Astrocyte (in vitro differentiated cells and primary cell): ENCODE data around the gene CNGA1. TPM values are rescaled to one million over a fixed set of nuclear protein-coding genes. Genes with fewer than 3 reads are reported as not detected.

Experiments
- DNase-seq: peaks from one replicate; pipeline ENCODE4 v3.0.0-alpha.2; 2010; ENCODE audit warnings: low read depth
- FAIRE-seq: peaks from 2 replicates; lab custom pipeline; 2011; peaks lifted over from hg19 to GRCh38; lab: Jason Lieb, UNC
- H2AFZ ChIP-seq: 2 replicates; pipeline ENCODE4 v1.6.0; 2012; ENCODE audit warnings: low read depth, low read length, inconsistent platforms
- H3K27ac ChIP-seq: 2 replicates; pipeline ENCODE4 v1.5.1; 2011; ENCODE audit warnings: low read depth, low read length, inconsistent platforms
- H3K27me3 ChIP-seq: 2 replicates; pipeline ENCODE4 v1.6.0; 2011; ENCODE audit warnings: low read length, inconsistent platforms; ENCODE audit not compliant: insufficient read depth
- H3K36me3 ChIP-seq: 2 replicates; pipeline ENCODE4 v1.5.1; 2011; ENCODE audit warnings: low read length, inconsistent platforms; ENCODE audit not compliant: insufficient read depth
- H3K4me1 ChIP-seq: 2 replicates; pipeline ENCODE4 v1.5.1; 2011; ENCODE audit warnings: low read length, inconsistent platforms; ENCODE audit not compliant: insufficient read depth
- H3K4me2 ChIP-seq: 2 replicates; pipeline ENCODE4 v1.6.0; 2012; ENCODE audit warnings: low read length, inconsistent platforms
- H3K4me3 ChIP-seq: 2 replicates; pipeline ENCODE4 v1.5.1; 2011; ENCODE audit warnings: low read depth, mild to moderate bottlenecking, low read length, inconsistent platforms; ENCODE audit not compliant: insufficient read depth
- H3K79me2 ChIP-seq: 2 replicates; pipeline ENCODE4 v1.6.0; 2012; ENCODE audit warnings: mild to moderate bottlenecking, low read length, inconsistent platforms; ENCODE audit not compliant: insufficient read depth
- H3K9ac ChIP-seq: 2 replicates; pipeline ENCODE4 v1.6.0; 2012; ENCODE audit warnings: mild to moderate bottlenecking, low read length, inconsistent platforms
- H3K9me3 ChIP-seq: 2 replicates; pipeline ENCODE4 v1.5.1; 2012; ENCODE audit warnings: low read depth, mild to moderate bottlenecking, low read length, inconsistent platforms; ENCODE audit not compliant: insufficient read depth
- H4K20me1 ChIP-seq: 2 replicates; pipeline ENCODE4 v1.6.0; 2012; ENCODE audit warnings: low read length, inconsistent platforms; ENCODE audit not compliant: insufficient read depth
- H3K27ac Mint-ChIP-seq: one replicate; pipeline ENCODE4 v1.8.0; 2021; ENCODE audit warnings: mild to moderate bottlenecking, mixed read lengths; ENCODE audit not compliant: unreplicated experiment
- H3K27me3 Mint-ChIP-seq: one replicate; pipeline ENCODE4 v1.8.0; 2021; ENCODE audit warnings: low read depth, mixed read lengths; ENCODE audit not compliant: unreplicated experiment
- H3K36me3 Mint-ChIP-seq: one replicate; pipeline ENCODE4 v1.8.0; 2021; ENCODE audit warnings: low read depth, mixed read lengths; ENCODE audit not compliant: unreplicated experiment
- H3K4me1 Mint-ChIP-seq: one replicate; pipeline ENCODE4 v1.8.0; 2021; ENCODE audit warnings: low read depth, mixed read lengths; ENCODE audit not compliant: unreplicated experiment
- H3K4me3 Mint-ChIP-seq: one replicate; pipeline ENCODE4 v1.8.0; 2021; ENCODE audit warnings: mild to moderate bottlenecking, moderate library complexity, mixed read lengths; ENCODE audit not compliant: unreplicated experiment
- H3K9me3 Mint-ChIP-seq: one replicate; pipeline ENCODE4 v1.8.0; 2021; ENCODE audit warnings: mild to moderate bottlenecking, mixed read lengths; ENCODE audit not compliant: unreplicated experiment
- CTCF ChIP-seq: IDR thresholded peaks from 2 replicates; pipeline ENCODE4 v1.5.1; 2011; ENCODE audit warnings: low read depth, mild to moderate bottlenecking, inconsistent platforms, low read length, moderate library complexity; ENCODE audit not compliant: insufficient read depth
- EZH2 ChIP-seq: IDR thresholded peaks from 2 replicates; pipeline ENCODE4 v1.6.1; 2012; ENCODE audit warnings: mild to moderate bottlenecking, low read length, inconsistent platforms; ENCODE audit not compliant: insufficient read depth
- total RNA-seq: library from RNA; stranded (reverse); gene quantifications from 2 replicates; pipeline ENCODE4 v1.2.1, GENCODE V29; 2021

CNGA1 gene
- total RNA-seq, 1 donor from 2014 or later = not detected

- no peak overlapping the region for H3K4me2 ChIP-seq
- no peak overlapping the region for H3K27ac Mint-ChIP-seq
- no peaks in the 10 kb centered on the region for H3K36me3 ChIP-seq
- H3K4me1 Mint-ChIP-seq = peaks cover 4% of the 10 kb centered on the region
- no peaks in the 10 kb centered on the region for H3K27me3 ChIP-seq
- no peaks in the 10 kb centered on the region for H3K9me3 Mint-ChIP-seq
- FAIRE-seq = no peak
- no peak overlapping the region for H3K4me3 Mint-ChIP-seq
- no peak overlapping the region for H3K27ac ChIP-seq
- H3K27me3 Mint-ChIP-seq = no peaks in the 10 kb centered on the region
- H3K9ac ChIP-seq = no peak overlapping the region
- DNase-seq = no peak
- H4K20me1 ChIP-seq = no peaks in the 10 kb centered on the region
- H3K9me3 ChIP-seq = no peaks in the 10 kb centered on the region
- TF ChIP-seq EZH2 = no peak
- H3K4me1 ChIP-seq = peaks cover 8% of the 10 kb centered on the region
- no peak overlapping the region for H3K4me3 ChIP-seq
- no peaks in the 10 kb centered on the region for H3K36me3 Mint-ChIP-seq
- no peaks in the 10 kb centered on the region for H3K79me2 ChIP-seq
- no peak overlapping the region for H2AFZ ChIP-seq
Measured at GRCh38 chr4:48035952-48036351, 19.5 kb upstream of the CNGA1 start.

- Mint-ChIP-seq H3K27ac (no peak overlapping the region), H3K36me3 (no peaks in the 10 kb centered on the region), H3K27me3 (no peaks in the 10 kb centered on the region), H3K4me1 (peaks cover 4% of the 10 kb centered on the region), H3K9me3 (no peaks in the 10 kb centered on the region), H3K4me3 (no peak overlapping the region)
- FAIRE-seq (no peak), DNase-seq (no peak)
- H3K36me3 ChIP-seq = no peaks in the 10 kb centered on the region
- H3K27me3 ChIP-seq = no peaks in the 10 kb centered on the region
- H3K9ac ChIP-seq = no peak overlapping the region
- H3K4me1 ChIP-seq = peaks cover 8% of the 10 kb centered on the region
- TF ChIP-seq CTCF (peak; percentile 56), EZH2 (no peak)
- H3K4me2 ChIP-seq = no peak overlapping the region
- H4K20me1 ChIP-seq = no peaks in the 10 kb centered on the region
- H2AFZ ChIP-seq = no peak overlapping the region
- H3K4me3 ChIP-seq = no peak overlapping the region
- no peaks in the 10 kb centered on the region for H3K79me2 ChIP-seq
- no peaks in the 10 kb centered on the region for H3K9me3 ChIP-seq
- no peak overlapping the region for H3K27ac ChIP-seq
Measured at GRCh38 chr4:48033825-48034413, 17.4 kb upstream of the CNGA1 start.

GRCh38 chr4:48033412-48033811 lies 16.9 kb upstream of the CNGA1 start:
- TF ChIP-seq EZH2 (no peak), CTCF (no peak)
- H3K4me1 Mint-ChIP-seq = peaks cover 4% of the 10 kb centered on the region
- H3K4me3 ChIP-seq = no peak overlapping the region
- H3K79me2 ChIP-seq = no peaks in the 10 kb centered on the region
- no peak overlapping the region for H3K27ac ChIP-seq
- H3K9me3 ChIP-seq = no peaks in the 10 kb centered on the region
- DNase-seq (no peak), FAIRE-seq (no peak)
- no peaks in the 10 kb centered on the region for H3K27me3 Mint-ChIP-seq
- no peak overlapping the region for H2AFZ ChIP-seq
- peaks cover under 1% of the 10 kb centered on the region for H3K36me3 Mint-ChIP-seq
- H3K27me3 ChIP-seq = no peaks in the 10 kb centered on the region
- no peak overlapping the region for H3K27ac Mint-ChIP-seq
- H4K20me1 ChIP-seq = no peaks in the 10 kb centered on the region
- peaks cover 8% of the 10 kb centered on the region for H3K4me1 ChIP-seq
- H3K4me2 ChIP-seq = no peak overlapping the region
- H3K9me3 Mint-ChIP-seq = no peaks in the 10 kb centered on the region
- no peaks in the 10 kb centered on the region for H3K36me3 ChIP-seq
- H3K4me3 Mint-ChIP-seq = no peak overlapping the region
- no peak overlapping the region for H3K9ac ChIP-seq
